SK-N-DZ (cell line): Measurements from ENCODE around the gene SCN2B.
A peak's percentile ranks its signal among the peaks of the same experiment; 100 is the strongest.

Source experiments
- DNase-seq: peaks from one replicate; pipeline ENCODE4 v3.0.0-alpha.2; 2015; ENCODE audit warnings: low spot score

Gene SCN2B

GRCh38 chr11:118154641-118155040 is 21.8 kb downstream of the SCN2B start:
- DNase-seq, result no peak

DNA sequence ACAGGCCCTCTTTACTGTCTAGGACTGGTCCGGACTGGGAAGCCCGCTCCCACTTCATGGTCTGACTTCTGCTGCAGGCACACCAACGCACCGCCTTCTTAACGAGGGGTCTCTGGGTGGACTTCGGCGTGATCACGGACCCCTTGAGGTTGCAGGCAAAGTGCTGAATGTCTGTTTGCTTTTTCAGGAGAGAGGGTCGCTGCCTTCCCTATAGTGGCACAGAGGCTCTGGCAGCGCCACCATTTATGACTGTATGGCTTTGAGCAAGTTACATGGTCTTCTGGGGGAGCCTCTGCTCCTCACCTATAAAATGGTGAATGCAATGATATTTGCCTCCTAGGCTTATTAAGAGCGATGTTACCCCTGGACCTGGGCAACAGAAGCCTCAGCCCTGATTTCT is 22.5 kb downstream of the SCN2B start:
- DNase-seq, result no peak

DNA sequence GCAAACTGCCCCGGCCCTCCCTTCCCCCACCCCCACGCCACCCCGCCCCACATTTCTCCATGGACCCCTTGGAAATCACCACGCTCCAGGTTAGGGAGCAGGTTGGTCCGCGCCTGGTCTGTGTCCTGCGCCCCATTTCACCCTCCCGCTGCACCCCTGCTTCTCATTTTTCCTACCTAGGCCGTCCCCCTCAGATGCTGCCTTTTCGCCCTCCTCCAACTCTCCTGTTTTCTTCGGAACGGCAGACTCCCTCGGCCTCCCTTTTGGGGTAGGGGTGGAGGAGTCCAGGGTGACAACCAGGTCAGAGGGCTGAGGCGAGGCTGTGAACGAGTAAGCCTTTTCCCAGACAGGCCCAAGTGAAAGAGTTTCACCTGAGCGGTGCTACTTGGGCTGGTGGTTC is 22.9 kb downstream of the SCN2B start:
- no peak for DNase-seq

DNA sequence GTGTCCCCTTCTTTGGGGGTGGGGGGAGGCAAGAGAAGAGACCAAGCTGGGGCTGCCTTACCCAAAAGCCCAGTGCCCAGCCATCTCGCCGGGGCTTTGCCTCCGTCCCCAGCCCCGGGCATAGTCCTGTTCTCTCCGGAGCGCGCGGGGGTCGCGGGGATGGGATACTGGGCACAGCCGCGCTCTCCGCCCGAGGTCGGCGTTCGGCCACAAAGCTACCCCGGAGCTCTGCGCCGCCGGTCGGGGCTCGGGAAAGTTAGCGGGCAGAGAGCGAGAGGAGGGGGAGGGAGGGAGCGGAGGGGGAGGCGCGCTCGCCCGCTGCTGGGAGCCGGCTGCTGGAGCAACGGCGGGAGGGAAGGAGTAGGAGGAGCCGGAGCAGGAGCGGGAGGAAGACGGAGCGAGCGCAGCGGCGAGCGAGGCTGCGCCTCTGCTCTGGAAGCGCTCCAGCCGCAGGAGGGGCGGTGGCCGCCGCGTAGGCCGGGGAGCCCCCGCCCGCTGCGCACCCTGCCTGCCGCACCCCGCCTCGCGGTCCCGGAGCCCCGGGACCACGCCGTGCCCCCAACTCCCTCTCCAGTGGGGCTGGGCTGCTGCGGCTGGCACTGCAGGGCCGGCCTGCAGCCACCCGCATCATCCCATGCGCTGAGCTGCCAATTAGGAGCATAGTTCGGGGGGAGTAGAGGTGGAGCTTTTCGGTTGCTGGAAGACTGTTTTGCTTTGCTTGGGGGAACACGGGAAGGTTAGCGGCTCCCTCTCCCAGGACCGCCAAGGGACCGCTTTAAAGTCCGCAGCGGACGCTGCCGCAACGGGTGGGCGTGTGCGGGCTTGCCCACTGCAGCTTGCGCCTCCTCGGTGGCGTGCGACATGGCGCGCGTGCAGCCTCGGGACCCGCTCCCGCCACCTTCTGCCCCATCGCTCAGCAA is 23.6 kb downstream of the SCN2B start, which contains the start of gene SCN4B:
Gene SCN4B (minus strand): TSS at position 272 of the 920 bp plus-strand sequence. CDS start 150 bp downstream, at position 122.
- DNase-seq, result peak; percentile 34

- no peak for DNase-seq
These were observed 24.4 kb downstream of the SCN2B start for GRCh38 chr11:118152020-118152551.

DNA sequence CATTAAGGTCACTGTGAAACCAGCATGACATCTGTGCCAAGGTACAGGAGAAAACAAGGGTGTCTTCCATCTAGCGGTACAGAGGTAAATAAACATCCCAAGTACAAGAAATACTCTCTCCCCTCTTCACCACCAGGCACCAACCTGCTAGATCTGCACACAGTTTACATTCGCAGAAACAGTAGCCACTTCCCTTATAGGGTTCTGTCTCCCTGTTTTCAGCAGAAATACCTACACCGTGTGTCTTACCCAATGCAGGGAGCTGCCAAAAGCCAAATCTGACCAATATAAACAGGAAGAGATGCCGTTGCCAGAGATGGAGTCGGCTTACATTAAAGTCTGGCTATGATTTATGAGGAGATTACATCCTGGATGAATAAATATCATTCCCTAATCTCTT is 25.0 kb downstream of the SCN2B start:
- DNase-seq, result no peak

GRCh38 chr11:118149493-118149892 is 26.9 kb downstream of the SCN2B start:
- no peak for DNase-seq

GRCh38 chr11:118148856-118149255 is 27.6 kb downstream of the SCN2B start:
- no peak for DNase-seq

DNA sequence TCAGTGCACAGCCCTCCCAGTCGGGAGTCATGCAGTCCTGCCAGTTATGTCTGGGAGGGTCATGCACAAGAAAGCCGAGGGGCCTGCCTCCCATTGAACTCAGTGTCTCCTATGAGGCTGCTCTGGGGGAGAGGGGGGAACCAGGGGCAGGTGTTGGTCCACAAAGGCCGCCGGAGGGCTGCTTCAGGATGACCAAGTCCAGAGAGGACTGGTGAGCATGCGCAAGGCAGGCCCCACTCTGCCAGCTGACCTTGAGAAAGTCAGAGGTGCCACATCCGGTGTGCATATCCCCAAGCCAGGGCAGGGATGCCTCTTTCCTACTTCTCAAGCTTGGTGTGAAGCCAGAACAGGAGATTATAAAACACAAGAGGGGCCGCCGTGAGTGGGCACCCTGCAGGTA is 28.2 kb downstream of the SCN2B start:
- no peak for DNase-seq

DNA sequence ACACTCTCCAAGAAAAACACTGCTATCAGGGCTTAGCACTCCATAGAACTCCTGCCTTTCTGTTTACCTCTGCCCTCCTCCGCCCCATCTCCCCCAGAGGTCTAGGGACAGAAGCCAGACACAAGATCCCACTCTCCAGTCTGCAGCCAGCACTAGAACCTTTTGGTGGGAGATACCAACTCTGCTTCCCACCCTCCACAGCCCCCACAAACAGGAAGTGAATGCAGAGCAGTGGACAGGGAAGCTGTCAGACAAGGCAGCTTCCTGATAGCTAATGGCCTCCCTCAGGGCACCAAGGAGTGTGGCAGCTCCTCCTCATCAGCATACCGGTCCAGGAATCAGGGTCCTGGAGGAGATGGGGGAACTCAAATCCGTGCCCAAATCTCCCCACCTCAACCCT is 28.9 kb downstream of the SCN2B start:
- DNase-seq, result no peak

DNA sequence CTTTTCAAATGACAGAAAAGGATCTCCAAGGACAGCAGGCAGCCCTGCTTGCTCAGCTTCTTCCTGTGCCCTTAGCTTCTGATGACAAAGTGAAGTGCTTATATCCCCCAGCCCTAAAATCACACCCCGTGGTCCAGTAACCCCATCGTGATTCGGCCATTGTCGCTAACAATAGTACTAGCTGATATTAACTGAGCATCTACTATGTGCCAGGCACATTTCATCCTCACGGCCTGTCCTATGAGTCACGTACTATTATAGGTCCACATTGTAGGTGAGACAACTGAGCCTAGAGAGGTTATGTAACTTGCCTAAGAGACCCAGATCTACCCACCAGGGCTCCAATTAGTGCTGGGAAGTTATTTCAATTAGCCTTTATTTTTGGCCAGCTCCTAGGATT is 29.9 kb downstream of the SCN2B start:
- no peak for DNase-seq

DNA sequence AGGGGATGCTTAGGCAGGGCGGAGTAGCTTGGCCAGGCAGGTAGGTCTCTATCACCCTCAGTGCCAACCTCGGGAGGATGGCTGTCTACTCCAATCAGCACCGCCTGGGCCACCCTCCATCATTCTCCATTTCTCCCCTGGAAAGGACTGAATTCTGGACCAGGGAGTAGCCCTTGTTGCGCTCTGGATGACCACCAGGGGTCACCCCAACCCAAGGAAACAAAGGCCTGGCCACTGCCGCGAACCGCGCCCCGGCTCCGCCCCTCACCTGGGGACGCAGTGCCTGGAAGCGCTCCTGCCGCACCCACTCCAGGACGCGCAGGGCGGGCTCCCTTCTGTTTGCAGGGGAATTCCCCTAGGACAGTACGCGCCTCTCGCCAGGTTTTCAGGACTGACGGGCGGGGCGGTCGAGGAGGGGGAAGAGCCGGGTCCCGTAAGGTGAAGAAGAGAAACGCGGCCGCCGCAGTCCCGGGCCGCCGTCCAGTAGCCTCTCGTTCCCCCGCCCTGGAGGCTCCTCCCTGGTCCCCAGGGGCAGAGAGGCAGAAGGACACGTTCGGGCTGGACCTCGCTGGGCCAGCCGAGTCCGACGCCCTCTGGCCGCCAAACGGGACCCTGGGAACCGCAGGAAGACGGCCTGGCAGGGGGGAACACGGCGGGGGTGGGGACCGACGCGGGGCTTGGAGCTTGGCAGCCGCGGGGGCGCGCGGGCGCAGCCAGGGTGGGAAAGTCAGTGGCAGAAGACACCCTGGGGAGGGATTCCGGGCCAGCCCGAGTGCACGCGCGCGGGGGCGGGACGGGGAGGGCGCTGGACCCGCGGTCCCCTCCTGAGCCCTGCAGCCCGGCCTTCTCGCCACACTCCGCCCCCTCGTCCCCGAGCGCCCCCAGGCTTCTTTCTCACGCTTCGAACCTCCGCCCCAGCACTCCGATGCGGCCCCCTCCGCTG is 30.9 kb downstream of the SCN2B start:
- peak; percentile 31 for DNase-seq

DNA sequence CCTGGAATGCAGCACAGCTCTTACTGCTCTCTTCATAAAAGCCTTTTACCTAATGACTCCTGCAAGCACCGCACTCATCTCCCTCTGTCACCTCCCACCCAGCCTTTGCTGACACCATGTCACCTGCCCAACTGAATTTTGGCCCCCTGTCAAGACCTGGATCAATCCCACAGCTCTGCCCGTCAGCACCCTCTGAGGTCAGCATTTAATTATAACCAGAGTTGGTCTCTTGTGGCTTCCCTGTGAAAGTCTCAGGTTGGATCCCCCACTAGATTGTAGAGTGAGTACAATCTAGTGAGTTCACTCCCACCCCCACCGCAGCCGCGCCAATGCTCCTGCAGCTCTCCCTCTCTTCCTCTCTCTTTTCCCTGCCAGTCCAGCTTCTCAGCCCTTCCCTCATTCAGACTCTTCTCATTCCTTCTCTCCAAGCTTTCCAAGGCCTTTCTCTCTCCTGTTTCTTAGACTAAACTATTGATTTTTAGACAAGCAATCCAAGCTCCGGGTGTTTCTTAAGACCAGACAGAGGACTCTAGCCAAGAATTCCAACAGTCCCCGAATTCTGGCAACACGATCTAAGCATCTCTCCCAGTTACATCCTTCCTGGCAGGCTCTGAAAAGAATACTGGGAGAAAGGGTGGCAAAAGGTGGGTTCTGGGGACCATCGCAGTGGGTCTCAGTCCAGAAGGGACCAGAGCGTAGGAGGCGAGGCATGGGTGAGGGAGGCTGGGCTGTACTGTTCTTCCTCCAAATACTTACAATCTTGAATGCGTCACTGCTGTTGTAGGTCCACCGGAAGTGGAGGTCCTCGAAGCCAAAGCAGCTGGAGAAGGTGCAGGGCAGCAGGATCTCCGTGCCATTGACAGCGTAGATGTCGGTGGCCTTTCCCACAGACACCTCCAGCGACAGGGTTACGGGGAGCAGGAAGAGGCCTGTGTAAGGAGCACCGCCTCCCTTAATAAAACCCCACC is 31.9 kb downstream of the SCN2B start:
- DNase-seq, result no peak

DNA sequence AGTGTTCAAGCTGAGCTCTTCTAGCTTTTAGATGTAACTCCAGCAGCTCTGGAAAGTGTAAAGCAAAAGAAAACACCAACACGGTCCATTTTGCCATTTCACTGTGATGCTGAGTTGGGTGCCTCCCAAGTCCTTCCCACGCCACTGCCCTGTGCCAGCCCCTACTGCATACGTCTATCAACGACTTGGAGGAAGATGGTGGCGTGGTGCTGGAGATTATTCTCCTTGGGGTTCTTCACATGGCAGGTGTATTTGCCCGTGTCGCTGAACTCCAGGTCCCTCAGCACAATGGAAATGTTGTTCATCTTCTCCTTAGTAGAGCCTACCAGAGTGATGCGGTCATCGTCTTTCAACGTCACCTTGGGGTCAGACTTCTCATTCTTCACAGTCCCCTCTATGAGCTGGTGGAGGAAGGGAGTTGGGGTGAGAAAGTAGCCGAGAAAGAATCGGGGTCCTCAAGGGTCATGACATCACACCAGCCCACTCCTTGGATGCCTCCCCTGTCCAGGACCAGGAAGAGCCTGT is 32.7 kb downstream of the SCN2B start:
- no peak for DNase-seq

- DNase-seq, result no peak
These were observed 33.6 kb downstream of the SCN2B start for GRCh38 chr11:118142809-118143208.

- no peak for DNase-seq
These were observed 34.4 kb downstream of the SCN2B start for GRCh38 chr11:118142081-118142480.

DNA sequence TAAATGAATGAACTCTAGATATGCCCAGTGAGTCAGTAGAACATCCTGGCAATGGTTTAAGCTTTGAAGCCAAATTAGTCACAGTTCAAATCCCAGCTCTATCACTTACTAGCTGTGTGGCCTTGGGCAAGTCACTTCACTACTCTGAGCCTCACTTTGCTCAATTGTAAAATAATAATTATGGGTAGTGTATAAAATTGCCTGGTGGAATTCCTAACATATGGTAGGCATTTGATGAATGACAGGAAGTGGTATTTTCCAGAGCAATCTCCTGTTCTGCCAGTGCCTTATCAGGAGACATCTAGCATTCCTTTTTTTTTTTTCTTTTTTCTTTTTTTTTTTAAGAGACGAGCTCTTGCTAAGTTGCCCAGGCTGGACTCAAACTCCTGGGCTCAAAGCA is 36.9 kb downstream of the SCN2B start:
- DNase-seq, result no peak

DNA sequence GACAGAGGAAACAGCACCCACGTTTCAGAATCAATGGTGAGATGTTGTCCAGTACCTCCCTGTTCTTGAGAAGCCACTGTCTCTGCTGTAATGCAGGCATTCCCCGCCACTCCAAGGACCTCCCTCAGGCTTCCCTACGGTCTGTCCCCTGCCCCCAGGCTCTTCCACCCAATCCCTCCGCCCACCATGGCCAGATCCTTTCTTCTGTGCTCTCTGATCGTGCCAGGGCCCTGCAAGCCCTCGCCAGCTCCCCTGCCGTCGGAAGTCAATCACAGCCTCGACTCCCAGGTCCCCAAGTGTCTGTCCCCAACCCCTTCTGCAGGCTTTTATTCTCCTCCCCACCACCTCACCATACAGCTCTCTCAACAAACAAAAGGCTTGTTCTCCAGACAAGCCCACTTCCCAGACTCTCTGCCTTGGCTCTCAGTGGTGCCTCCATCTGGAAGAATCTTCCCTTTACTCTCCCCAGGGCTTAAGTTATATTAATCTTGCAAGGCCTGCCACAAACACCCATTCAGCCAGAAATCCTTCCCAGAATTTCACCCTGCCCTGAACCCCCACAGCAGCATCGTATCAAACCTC is 37.5 kb downstream of the SCN2B start:
- no peak for DNase-seq

DNA sequence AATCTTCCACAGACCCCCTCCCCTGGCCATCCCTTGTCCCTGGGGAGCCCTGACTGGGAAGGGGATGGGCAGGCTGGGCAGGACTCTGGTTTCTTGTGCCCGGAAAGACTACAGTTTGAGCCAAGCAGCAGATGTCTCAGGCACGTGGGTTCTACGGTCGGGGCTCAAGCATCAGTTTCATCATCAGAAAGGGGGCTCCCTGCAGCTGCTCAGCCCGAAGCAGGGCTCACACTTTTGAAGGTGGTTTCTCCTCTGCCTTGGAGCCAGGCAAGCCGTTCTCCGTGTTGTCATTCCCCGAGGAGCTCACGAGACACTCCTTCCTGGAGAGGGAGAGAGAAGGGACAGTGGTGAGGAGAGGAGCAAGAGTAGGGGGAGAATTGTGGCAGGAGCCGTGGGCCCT is 39.6 kb downstream of the SCN2B start:
- DNase-seq, result no peak

- no peak for DNase-seq
These were observed 40.1 kb downstream of the SCN2B start for GRCh38 chr11:118136341-118136740.
